ENCODE measurements around the gene METTL8. TPM values are rescaled to one million over a fixed set of nuclear protein-coding genes. Genes with fewer than 3 reads are reported as not detected.

Gene METTL8
- total and polyA plus RNA-seq, 2 experiments from 2014 or later, result 60.9 to 64.3 TPM

GRCh38 chr2:171362396-171362795 is 71.4 kb downstream of the METTL8 start:
- Histone ChIP-seq H3K9me2 (ENCODE audit: insufficient read depth) (no peaks in the 10 kb centered on the region; the same call in 1 of the 2 replicates), H4K20me1 (replicated peaks; ENCODE audit: insufficient read depth) (no peaks in the 10 kb centered on the region), H3K4me2 (no peak overlapping the region), H3K27me3 (ENCODE audit: insufficient read depth) (no peaks in the 10 kb centered on the region), H3F3A (replicated peaks; ENCODE audit: low read depth) (no peaks in the 10 kb centered on the region), H3K4me1 (ENCODE audit: insufficient read depth) (peaks cover 6% of the 10 kb centered on the region), H2AFZ (no peak overlapping the region), H3K27ac (ENCODE audit: low read depth) (no peak overlapping the region), H3K4me3 (no peak overlapping the region), H3K36me3 (ENCODE audit: insufficient read depth) (peaks cover 13% of the 10 kb centered on the region), H3K79me2 (replicated peaks; ENCODE audit: insufficient read depth) (peaks cover 9% of the 10 kb centered on the region)
- H3K4me1 Mint-ChIP-seq, result peaks cover 3% of the 10 kb centered on the region
- H3K9me3 Mint-ChIP-seq, result peaks cover 34% of the 10 kb centered on the region
- H3K27me3 Mint-ChIP-seq (ENCODE audit: insufficient read depth, low read depth, poor library complexity), result no peaks in the 10 kb centered on the region
- peaks cover 48% of the 10 kb centered on the region for H3K36me3 Mint-ChIP-seq (ENCODE audit: low read depth)
- H3K4me3 Mint-ChIP-seq, result no peak overlapping the region
- H3K27ac Mint-ChIP-seq, result no peak overlapping the region
- ATAC-seq, result no peak
- no peak for TF ChIP-seq NANOG (IDR thresholded peaks at IDR 0.05; ENCODE audit: borderline replicate concordance)
- TF ChIP-seq EZH2 (IDR thresholded peaks at IDR 0.05; ENCODE audit: low read depth, unreplicated experiment), result no peak
- TF ChIP-seq STAT1 (IDR thresholded peaks at IDR 0.05; ENCODE audit: unreplicated experiment), result no peak
- TF ChIP-seq, protein P1, sequence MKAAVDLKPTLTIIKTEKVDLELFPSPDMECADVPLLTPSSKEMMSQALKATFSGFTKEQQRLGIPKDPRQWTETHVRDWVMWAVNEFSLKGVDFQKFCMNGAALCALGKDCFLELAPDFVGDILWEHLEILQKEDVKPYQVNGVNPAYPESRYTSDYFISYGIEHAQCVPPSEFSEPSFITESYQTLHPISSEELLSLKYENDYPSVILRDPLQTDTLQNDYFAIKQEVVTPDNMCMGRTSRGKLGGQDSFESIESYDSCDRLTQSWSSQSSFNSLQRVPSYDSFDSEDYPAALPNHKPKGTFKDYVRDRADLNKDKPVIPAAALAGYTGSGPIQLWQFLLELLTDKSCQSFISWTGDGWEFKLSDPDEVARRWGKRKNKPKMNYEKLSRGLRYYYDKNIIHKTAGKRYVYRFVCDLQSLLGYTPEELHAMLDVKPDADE (IDR thresholded peaks at IDR 0.05), result no peak
- TF ChIP-seq ZNF114 (CRISPR knock-in tag; IDR thresholded peaks at IDR 0.05), result no peak
- TF ChIP-seq CREB1 (CRISPR knock-in tag; IDR thresholded peaks at IDR 0.05; ENCODE audit: low read depth), result no peak
- TF ChIP-seq POLR2AphosphoS5 (IDR thresholded peaks at IDR 0.05; ENCODE audit: low read depth), result no peak
- TF ChIP-seq CTCF (conservative IDR thresholded peaks at IDR 0.05; ENCODE audit: low read depth in 2 of 2), result no peak
- TF ChIP-seq JUNB (IDR thresholded peaks at IDR 0.05; ENCODE audit: unreplicated experiment), result no peak
- TF ChIP-seq EZH2phosphoT487 (IDR thresholded peaks at IDR 0.05; ENCODE audit: unreplicated experiment), result no peak
- TF ChIP-seq, protein P2, sequence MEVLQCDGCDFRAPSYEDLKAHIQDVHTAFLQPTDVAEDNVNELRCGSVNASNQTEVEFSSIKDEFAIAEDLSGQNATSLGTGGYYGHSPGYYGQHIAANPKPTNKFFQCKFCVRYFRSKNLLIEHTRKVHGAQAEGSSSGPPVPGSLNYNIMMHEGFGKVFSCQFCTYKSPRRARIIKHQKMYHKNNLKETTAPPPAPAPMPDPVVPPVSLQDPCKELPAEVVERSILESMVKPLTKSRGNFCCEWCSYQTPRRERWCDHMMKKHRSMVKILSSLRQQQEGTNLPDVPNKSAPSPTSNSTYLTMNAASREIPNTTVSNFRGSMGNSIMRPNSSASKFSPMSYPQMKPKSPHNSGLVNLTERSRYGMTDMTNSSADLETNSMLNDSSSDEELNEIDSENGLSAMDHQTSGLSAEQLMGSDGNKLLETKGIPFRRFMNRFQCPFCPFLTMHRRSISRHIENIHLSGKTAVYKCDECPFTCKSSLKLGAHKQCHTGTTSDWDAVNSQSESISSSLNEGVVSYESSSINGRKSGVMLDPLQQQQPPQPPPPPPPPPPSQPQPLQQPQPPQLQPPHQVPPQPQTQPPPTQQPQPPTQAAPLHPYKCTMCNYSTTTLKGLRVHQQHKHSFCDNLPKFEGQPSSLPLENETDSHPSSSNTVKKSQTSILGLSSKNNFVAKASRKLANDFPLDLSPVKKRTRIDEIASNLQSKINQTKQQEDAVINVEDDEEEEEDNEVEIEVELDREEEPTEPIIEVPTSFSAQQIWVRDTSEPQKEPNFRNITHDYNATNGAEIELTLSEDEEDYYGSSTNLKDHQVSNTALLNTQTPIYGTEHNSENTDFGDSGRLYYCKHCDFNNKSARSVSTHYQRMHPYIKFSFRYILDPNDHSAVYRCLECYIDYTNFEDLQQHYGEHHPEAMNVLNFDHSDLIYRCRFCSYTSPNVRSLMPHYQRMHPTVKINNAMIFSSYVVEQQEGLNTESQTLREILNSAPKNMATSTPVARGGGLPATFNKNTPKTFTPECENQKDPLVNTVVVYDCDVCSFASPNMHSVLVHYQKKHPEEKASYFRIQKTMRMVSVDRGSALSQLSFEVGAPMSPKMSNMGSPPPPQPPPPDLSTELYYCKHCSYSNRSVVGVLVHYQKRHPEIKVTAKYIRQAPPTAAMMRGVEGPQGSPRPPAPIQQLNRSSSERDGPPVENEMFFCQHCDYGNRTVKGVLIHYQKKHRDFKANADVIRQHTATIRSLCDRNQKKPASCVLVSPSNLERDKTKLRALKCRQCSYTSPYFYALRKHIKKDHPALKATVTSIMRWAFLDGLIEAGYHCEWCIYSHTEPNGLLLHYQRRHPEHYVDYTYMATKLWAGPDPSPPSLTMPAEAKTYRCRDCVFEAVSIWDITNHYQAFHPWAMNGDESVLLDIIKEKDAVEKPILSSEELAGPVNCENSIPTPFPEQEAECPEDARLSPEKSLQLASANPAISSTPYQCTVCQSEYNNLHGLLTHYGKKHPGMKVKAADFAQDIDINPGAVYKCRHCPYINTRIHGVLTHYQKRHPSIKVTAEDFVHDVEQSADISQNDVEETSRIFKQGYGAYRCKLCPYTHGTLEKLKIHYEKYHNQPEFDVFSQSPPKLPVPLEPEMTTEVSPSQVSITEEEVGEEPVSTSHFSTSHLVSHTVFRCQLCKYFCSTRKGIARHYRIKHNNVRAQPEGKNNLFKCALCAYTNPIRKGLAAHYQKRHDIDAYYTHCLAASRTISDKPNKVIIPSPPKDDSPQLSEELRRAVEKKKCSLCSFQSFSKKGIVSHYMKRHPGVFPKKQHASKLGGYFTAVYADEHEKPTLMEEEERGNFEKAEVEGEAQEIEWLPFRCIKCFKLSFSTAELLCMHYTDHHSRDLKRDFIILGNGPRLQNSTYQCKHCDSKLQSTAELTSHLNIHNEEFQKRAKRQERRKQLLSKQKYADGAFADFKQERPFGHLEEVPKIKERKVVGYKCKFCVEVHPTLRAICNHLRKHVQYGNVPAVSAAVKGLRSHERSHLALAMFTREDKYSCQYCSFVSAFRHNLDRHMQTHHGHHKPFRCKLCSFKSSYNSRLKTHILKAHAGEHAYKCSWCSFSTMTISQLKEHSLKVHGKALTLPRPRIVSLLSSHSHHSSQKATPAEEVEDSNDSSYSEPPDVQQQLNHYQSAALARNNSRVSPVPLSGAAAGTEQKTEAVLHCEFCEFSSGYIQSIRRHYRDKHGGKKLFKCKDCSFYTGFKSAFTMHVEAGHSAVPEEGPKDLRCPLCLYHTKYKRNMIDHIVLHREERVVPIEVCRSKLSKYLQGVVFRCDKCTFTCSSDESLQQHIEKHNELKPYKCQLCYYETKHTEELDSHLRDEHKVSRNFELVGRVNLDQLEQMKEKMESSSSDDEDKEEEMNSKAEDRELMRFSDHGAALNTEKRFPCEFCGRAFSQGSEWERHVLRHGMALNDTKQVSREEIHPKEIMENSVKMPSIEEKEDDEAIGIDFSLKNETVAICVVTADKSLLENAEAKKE (CRISPR knock-in tag; IDR thresholded peaks at IDR 0.05), result no peak
- TF ChIP-seq REST (IDR thresholded peaks at IDR 0.05; ENCODE audit: unreplicated experiment), result no peak
- TF ChIP-seq ZNF331 (CRISPR knock-in tag; IDR thresholded peaks at IDR 0.05; ENCODE audit: low read depth), result no peak
- no peak for DNase-seq (ENCODE audit: low spot score)
